SHP77 treated with DMSO at 0.1 percent for 48 hours (cell line): Measurements from ENCODE around the gene DENR.
"Not testable (repeated sequence)": the region's sequence is repeated elsewhere in the genome, so short reads cannot be mapped to it uniquely, and the experiment has no call there.

Experiments used
- DNase-seq: peaks from one replicate; lab custom pipeline; 2025; lab: John Stamatoyannopoulos, UW

DENR gene, protein sequence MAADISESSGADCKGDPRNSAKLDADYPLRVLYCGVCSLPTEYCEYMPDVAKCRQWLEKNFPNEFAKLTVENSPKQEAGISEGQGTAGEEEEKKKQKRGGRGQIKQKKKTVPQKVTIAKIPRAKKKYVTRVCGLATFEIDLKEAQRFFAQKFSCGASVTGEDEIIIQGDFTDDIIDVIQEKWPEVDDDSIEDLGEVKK

DNA sequence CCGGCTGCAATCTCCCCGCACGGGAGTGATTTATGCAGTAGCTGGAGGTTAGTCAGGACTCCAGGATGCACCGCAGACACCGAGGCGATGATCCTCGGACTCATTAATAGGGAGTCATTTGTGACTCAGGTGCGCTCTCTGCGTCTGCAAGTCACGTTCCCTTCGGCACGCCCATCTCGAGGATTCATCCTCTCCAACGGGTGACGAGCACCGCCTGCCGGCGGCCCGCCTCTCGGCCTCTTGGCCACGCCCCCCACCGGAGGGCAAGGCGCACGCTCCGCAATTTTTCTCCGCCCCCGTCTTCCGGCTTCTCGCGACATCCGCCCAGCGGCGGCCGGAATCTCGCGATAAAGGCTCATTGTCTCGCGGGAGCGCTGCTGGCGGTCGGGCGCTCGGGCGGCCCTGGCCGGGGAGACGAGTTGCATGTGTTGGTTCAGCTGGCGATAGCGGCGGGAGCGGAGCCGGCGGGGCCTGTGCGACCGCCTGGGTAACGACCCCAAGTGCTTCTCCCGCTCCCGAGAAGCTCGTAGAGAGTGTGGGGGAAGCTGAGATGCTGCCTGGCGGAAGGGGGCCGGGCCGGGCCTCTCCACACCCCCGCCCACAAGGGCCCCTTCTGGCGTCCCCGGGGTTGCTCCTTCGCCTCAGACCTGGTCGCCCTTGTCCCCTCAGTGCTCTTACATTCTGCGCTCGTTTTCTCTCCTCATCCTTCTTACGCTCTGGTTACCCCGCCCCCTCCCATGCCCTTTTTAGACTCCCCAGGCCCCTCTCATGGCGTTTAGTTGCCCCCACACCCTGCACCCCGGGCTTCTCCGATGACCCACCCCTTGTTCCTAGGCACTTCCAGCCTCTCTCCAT, at the start of gene DENR:
DENR (plus strand) TSS at position 361 of the 855 bp plus-strand sequence. CDS start 878 bp downstream, outside the sequence.
- DNase-seq: peak; percentile 94

DNA sequence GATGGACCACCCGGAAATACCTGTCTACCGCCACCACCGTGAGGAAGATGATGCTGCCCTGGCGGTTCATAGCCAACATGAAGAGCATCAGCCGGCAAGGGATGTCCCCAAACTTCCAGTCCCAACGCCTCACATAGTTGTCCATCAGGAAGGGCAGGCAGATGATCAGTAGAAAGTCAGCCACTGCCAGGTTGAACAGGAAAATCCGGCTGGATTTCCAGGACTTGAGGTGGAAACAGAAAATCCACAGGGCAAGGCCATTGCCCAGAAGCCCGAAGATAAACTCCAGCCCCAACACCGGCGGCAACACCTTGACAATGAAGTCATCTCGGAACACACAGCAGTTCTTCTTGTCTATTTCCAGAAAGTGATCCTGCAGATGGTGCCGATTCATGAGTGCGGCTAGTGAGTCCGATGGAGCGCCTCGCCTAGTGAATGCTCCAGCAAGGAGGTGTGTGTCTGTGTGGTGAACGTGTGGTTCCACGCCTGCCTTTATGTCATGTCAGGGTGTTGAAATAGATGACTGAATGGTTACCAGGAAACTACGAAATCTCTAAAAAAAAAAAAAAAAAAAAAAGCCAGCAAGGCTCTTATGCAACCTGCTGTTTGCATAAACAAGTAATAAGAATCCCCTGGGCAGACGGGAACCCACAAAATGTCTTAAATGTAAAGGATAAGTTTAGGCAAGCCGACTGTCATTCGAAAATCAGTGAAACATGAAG, 49.6 kb upstream of the DENR start, which contains the start of gene HCAR2:
HCAR2 (minus strand) TSS at position 468 of the 722 bp plus-strand sequence; CDS start at position 394, 74 bp downstream.
- not testable (repeated sequence) for DNase-seq

DNA sequence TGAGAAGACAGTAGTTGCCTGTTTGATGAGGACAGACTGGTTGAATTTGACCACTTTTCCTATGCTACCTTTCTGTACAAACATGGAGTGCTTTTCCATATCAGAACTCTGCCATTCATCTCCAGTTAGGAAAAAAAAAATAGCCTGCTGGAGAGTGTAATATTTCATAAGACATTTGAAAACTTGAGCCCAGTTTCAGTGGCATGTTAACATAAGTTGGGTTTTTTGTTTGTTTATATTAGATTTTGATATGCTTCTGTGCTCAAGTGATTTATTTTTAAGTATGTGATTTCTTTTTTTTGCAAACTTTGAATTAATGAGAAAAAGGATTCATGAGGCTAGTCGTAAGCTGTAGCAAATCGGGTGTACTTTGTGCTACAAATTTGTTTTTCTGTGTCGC, 48.8 kb upstream of the DENR start:
- DNase-seq: not testable (repeated sequence)

DNA sequence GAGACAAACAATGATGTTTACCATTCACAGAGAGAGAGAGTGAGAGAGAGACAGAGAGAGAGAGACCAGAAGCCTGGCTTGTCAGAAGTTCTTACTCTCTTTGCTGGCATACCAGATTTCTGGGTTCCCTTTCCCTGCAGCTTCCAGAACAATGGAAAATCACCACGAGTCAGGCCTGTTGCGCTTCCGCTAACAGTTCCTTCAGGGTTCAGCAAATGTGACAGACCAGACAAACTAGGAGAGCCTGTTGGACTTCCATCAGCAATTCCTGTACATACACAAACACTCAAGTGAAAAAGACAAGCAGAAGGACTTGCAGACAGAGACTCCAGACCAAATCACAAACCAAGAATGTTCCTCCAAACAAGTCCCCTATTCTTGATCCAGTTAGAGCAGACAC, 43.3 kb upstream of the DENR start:
- not testable (repeated sequence) for DNase-seq

DNA sequence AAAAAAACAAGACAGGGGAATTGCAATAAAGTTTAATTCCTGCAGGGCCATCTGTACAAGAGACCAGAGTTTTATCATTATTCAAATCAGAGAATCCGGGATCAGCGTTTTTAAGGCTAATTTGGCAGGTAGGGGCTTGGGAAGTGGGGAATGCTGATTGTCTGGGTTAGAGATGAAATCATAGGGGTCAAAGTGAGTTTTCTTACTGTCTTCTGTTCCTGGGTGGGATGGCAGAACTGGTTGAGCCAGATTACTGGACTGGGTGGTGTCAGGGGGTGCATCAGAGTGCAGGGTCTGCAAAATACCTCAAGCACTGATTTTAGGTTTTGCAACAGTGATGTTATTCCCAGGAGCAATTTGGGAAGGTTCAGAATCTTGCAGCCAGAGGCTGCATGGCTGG, 42.3 kb upstream of the DENR start:
- not testable (repeated sequence) for DNase-seq

DNA sequence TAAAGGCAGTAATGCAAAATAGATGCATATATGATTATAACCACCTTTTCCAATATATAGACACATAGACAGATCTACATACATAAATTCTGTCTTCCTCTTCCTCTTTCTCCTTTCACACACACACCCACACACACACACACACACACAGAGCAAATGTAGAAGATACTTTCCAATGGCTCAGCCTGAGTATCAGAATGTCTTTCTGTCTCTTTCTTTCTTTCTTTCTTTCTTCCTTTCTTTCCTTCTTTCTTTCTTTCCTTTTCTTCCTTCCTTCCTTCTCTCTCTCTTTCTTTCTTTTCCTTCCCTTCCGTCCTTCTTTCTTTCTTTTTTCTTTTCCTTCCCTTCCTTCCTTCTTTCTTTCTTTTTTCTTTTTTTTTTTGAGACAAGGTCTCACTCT, 41.4 kb upstream of the DENR start:
- not testable (repeated sequence) for DNase-seq

DNA sequence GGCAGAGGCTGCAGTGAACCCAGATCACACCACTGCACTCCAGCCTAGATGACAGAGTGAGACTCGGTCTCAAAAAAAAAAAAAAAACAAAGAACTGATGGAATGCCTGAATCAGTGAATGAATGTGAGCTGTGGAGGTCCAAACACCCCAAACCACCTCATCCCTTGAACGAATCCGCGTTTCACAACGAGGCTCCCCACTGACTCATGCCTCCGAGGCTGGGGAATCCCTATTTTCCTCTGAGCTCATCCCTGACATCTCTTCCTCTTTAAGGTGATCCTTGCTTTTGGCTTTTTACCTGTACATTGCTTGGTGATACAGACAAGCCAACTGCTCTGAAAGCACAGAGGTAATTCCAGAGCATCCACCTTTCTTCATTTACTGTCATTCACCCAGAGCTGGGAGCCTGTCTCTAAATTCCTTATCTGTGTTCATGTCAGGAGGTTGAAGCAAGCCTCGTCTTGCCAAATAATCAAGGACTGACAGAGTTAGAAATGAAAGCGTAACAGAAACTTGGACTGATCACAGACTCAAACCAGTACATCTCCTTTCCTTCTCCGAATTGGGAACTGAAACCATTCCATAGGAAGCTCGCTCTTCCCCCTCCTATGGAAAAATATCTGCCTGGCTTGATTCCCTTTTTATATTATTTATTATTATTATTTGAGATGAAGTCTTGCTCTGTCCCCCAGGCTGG, 39.0 kb upstream of the DENR start:
- not testable (repeated sequence) for DNase-seq

DNA sequence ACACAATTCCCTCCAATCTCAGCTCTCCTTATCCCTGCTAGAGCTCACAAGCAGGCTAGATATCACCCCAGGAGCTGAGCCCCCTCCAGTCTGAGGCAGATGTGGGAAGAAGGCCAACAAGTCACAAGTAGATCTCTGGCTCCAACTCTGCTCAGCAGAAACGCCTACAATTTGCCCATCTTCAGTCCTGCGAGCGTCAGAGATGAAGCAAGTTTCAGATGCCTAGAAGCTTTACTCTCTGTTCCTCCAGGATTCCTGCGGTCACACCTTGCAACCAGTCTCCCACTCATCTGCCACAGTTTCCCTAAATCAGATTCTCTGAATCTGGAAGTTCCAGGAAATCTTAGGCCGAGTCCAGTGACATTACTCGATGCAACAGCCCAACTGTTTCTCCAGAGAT, 37.4 kb upstream of the DENR start:
- DNase-seq: not testable (repeated sequence)

DNA sequence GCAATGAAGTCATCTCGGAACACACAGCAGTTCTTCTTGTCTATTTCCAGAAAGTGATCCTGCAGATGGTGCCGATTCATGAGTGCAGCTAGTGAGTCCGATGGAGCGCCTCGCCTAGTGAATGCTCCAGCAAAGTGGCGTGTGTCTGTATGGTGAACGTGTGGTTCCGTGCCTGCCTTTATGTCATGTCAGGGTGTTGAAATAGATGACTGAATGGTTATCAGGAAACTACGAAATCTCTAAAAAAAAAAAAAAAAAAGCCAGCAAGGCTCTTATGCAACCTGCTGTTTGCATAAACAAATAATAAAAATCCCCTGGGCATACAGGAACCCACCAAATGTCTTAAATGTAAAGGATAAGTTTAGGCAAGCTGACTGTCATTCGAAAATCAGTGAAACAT, 36.0 kb upstream of the DENR start, which contains the start of gene HCAR3:
HCAR3 (minus strand) TSS at position 154 of the 400 bp plus-strand sequence; CDS start at position 80, 74 bp downstream.
- DNase-seq: not testable (repeated sequence)

DNA sequence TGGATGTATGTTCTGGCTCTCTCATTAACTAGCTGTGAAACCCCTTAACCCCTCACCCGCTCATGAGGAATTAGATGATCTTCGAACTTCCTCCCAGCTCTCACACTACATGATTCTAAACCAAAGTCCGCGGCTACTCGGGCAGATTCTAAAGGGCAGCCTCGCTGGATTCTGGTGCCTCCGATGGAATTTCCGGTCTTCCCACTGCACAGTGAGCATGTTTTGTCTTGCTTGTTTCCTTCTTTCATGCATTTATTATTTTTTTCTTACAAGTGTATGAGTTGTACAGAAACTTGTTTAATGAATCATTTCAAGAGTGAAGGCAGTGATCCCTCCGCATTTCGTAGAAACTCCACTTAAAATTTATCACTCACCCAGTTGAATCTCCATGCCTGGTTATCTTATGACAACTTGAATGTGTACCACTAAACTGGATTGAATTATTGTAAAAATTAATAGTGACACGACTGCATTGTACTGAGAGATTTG, 31.5 kb upstream of the DENR start:
- DNase-seq: no peak

DNA sequence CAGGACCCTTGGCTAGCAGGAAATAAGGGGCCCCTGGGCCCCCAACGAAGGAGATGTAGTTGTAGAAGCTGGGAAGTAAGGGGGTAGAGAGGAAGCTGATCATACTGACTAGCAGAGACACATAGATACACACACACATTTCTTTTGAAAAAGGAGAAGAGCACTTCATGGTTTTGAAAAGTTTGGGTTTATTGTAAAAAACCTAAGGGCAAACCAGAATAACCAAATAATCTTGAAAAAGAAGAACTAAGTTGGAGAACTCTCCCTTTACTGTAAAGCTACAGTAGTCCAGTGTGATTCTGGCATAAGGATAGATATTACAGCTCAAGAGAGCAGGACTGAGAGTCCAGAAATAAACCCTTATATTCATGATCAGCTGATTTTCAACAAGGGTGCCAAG, 30.2 kb upstream of the DENR start:
- no peak for DNase-seq

DNA sequence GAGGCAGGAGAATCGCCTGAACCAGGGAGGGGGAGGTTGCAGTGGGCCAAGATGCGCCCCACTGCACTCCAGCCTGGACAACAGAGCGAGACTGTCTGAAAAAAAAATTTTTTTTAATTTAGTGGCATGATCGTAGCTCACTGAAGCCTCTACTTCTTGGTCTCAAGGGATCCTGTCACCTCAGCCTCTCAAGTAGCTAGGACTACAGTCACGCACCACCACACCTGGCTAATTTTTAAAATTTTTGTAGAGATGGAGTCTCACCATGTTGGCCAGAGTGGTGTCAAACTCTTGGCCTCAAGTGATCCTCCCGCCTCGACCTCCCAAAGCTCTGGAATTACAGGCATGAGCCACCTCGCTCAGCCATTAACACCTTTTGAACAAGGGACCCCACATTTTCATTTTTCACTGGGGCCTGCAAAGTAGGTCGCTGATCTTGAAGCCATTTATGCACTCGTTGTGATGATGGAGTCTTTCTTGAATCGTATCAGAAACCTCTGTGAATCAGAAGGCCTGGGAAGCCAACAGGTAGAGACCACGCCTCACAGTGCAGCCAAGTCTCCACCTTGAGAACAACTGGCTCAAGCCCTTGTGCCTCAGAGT, 27.9 kb upstream of the DENR start:
- no peak for DNase-seq

DNA sequence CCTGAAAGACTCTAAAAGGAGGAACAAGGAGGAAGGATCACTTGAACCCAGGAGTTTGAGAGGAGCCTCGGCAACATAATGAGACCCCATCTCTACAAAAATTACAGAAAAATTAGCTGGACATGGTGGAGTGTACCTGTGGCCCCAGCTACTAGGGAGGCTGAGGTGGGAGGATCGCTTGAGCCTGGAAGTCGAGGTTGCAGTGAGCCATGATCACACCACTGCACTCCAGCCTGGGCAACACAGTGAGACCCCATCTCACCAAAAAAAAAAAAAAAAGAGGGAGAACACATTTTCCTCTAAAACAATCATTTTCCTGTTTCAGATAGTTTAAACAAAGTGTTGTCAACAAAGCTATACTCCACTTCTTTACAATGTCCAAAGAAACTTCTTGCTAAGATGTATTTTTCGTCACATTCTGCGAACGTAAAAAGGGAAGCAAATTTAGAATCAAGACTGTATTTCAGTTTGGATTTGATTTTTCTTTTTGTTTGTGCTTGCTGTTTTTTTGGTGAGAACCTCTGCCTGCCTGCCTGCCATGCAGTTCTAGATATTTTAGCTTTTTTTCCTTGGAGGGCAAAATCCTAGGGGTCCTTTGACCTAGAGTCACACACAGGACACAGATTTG, 27.1 kb upstream of the DENR start:
- DNase-seq: no peak

DNA sequence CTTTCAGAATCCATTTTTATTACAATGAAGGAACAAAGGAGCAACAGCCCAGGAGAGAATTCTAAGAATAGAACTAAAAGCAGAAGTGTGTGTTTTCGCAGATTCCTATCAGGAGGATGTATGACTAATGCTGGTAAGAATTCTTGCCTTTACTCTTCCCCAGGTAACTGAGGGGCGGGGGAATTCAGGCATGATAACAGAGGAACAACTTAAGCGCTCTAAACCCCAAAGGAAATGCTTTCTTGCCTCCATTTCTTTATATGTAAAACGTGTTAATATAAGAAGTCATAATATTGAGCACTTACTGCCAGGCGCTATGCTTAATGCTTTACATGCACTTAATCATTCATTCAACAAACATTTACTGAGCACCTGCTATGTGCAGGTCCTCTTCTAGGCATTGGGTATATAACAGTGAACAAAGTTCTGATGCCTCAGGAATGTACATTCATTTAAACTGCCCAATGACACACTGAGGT, 26.5 kb upstream of the DENR start:
- DNase-seq: no peak

DNA sequence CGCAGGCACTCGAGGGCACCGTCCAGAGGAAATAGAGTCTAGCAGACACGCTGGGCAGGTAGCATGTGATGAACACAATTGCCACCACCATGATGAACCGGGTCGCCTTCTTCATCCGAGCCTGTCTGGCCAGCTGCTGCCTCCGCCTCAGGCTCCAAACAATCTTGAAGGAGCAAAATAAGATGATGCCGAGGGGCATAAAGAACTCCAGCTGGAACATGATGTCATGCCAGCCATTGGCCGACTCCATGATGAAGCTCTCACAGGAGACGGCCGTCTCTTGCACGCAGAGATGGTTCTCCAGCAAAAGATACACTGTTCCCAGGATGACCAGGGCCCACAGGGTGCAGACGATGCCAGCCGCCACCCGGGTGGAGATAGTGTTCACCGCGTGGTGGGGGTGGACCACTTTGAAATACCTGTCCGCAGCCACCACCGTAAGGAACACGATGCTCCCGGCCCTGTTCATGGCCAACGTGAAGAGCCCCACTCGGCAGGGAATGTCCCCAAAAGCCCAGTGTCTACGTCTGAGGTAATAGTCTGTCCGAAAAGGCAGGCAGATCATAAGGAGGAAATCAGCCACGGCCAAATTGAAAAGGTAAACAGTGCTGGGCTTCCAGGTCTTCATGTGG, 22.9 kb upstream of the DENR start:
- DNase-seq: no peak

DNA sequence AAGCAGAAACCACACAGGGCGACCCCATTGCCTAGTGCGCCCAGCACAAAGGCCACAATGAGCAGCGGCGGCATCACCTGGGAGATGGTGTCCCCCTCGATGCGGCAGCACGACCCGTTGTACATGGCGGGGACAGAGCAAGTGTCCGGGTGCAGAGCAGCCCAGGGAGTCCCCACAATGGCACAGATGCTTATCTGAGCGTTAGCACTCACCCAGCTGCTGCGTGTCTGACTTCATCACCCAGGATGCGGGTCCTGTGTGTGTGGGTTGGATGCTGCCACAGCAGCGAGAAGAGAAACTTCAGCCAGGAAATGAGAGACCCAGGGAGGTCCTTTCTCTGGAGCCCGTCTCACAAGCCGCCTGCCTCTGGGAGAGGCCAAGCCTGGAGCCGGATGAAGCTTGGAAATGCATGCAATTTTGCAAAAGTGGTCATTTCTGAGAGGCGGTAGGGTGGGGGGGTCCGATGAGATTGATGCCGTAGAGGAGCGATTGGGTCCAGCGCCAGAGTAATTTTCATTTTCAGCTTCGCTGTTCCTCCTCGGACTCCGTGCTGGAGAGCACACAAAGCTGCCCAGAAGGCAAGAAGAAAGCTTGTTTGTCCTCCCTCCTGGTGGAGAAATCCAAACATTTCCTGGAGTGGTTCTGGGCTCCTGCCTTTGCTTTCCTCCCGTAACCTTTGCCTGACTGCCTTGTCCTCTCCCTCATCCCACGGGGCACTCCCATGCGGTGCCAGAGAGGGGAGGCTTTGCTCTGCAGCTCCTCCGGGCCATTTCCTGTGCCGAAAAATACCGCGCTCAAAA, 22.2 kb upstream of the DENR start, which contains the start of gene HCAR1:
HCAR1 (minus strand) TSS at position 630 of the 800 bp plus-strand sequence; CDS start at position 125, 505 bp downstream.
- peak; percentile 59 for DNase-seq

DNA sequence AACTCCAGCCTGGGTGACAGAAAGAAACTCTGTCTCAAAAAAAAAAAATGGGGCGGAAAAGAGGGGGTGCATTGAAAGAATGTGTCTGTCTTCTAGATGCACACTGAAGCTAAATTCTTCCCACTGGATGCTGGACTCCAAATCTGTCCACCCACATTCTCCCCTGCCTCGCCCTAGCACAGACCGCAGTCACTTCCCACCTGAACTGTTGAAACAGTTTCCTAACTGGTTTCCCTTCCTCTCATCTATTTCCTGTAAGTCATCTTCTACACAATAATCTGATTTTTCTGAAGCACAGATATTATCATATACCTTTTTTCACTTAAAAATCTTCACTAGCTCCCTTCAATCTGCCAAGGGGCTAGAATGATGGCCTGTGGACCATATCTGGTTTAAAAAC, 20.5 kb upstream of the DENR start:
- DNase-seq: no peak

DNA sequence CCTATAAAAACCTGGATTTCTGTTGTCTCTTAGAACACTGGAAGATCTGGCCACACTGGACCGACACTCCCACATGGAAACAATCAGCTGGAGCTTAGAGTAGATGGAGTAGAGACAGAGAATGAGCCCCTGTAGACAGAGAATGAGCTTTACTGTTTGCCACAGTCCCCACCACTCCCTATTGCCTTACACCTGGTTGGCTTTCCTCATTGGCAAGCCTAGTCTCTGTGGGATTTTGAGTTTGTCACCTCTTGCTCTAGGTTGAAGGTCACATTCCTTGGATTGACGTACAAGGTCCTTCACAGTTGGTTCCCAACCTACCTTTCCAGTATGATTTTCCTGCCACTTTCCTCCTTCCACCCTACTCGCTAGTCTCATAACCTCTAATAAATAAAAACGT, 20.0 kb upstream of the DENR start:
- DNase-seq: no peak

DNA sequence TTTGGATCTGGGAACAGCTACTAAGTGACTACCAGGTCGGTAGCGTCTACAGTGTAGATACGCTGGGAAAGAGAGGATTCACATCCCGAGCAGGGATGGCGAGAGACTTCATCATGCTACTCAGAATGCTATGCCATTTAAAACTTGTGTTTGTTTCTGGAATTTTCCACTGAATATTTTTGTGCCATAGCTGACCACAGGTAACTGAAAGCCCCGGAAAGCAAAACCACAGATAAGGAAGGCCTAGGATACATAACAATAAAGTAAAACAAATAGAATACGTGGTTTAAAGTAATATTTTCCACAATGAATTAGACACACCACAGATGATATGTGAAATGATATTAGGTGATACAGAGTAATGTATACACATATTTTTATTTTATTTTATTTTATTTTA, 14.1 kb upstream of the DENR start:
- no peak for DNase-seq
